Gastrocnemius medialis (tissue), 4 donors: Measurements from ENCODE around the gene USP31. TPM values are rescaled to one million over a fixed set of nuclear protein-coding genes. Genes with fewer than 3 reads are reported as not detected.

Experiments used
- ATAC-seq, 2 donors: fragments of 150-250 bp; one replicate each; pipeline ENCODE4 v1.9.1; 2016
- DNase-seq, 2 donors: peaks; one replicate each; pipeline ENCODE4 v3.0.0-alpha.2; 2019
- H3K27ac ChIP-seq, 4 donors: fragments of 200-600 bp; sonication (generic); 1 replicate in 1 of 4; 2 replicates in 3 of 4; pipeline ENCODE4 v1.5.1; 2016 to 2018; ENCODE audit warnings: mild to moderate bottlenecking in 2 of 4, moderate library complexity in 1 of 4
- H3K27me3 ChIP-seq, 3 donors: fragments of 200-600 bp; sonication (generic) in 2 of 3; 1 replicate in 1 of 3; 2 replicates in 2 of 3; pipeline versions ENCODE4 v1.5.1 to v1.6.0; 2016 to 2019; ENCODE audit warnings: mild to moderate bottlenecking in 1 of 3, moderate library complexity in 1 of 3
- H3K36me3 ChIP-seq, 2 donors: fragments of 200-600 bp; sonication (generic) in 1 of 2; one replicate each; pipeline ENCODE4 v1.5.1; 2017 to 2018
- H3K4me1 ChIP-seq, 2 donors: fragments of 200-600 bp; sonication (generic) in 1 of 2; one replicate each; pipeline ENCODE4 v1.5.1; 2016 to 2017; ENCODE audit warnings: mild to moderate bottlenecking in 2 of 2
- H3K4me3 ChIP-seq, 4 donors: fragments of 200-600 bp; sonication (generic) in 3 of 4; 1 replicate in 1 of 4; 2 replicates in 3 of 4; pipeline ENCODE4 v1.5.1; 2016 to 2019; ENCODE audit warnings: mild to moderate bottlenecking in 2 of 4
- H3K9me3 ChIP-seq, 3 donors: fragments of 200-600 bp; sonication (generic) in 2 of 3; 1 replicate in 1 of 3; 2 replicates in 2 of 3; pipeline ENCODE4 v1.5.1; 2016 to 2019
- POLR2A ChIP-seq, 2 donors: fragments of 450-650 bp; IDR thresholded peaks; one replicate each; pipeline ENCODE4 v1.6.1; 2017; ENCODE audit warnings: antibody characterized with exemption in 2 of 2, mild to moderate bottlenecking in 2 of 2, moderate library complexity in 2 of 2
- in situ Hi-C, 4 donors: fragments of 200-750 bp; cut with MboI; loops; one replicate each; pipeline versions ENCODE4 v1.15.0 to v1.8.0; 2017; ENCODE audit warnings: low sequenced_read_pairs in 4 of 4
- intact Hi-C: fragments of 100-400 bp; cut with DNase I; formaldehyde crosslinking; loops from one replicate; pipeline ENCODE4 v1.15.1; 2023; ENCODE audit warnings: low total_unique reads
- total RNA-seq, 4 donors: library from RNA; depleted of rRNA; stranded (reverse); fragments of >200 nt; gene quantifications; one replicate each; pipeline versions ENCODE4 v1.1.0 to v1.2.3, GENCODE V29; 2016
- TF ChIP-seq, protein P1 (sequence below), 5 experiments: fragments of 450-650 bp in 3 of 5; fragments of 200-600 bp in 2 of 5; sonication (generic) in 2 of 5; IDR thresholded peaks in 4 of 5; conservative IDR thresholded peaks in 1 of 5; 1 replicate in 4 of 5; 2 replicates in 1 of 5; pipeline ENCODE4 v1.5.1; 2016 to 2019; ENCODE audit warnings: antibody characterized with exemption in 5 of 5, mild to moderate bottlenecking in 3 of 5, moderate library complexity in 3 of 5

The USP31 gene
- total RNA-seq, 4 donors from 2014 or later: 13.2 to 23.3 (median 18.7) TPM

DNA sequence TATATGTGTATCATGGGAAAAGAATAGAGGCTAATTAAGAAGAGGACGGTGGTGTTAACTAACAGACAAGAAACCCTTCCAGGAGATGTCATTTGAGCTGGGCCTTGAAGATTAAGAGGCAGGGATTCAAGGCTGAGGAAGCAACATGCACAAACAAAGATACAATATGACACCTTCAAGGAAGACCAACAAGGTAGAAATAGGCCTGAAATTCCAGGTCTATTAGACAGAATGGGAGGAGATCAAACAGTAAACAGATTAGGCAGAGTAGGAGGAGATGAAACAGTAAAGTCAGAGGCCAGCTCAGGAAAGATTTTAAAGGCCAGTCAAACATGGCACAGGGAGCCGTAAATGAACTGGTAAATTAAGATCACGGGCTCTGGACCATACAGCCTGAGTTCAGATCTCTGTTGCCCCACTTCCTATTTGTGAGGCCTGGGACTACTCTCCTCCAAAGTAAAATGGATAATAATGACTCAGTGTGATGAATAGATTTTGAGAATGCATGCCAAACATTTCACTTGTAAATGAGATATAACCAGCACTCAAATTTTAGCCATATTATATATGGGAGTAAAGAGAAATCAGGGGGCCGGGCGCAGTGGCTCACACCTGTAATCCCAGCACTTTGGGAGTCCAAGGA lies 38.9 kb downstream of the USP31 start:
- TF ChIP-seq POLR2A (IDR thresholded peaks at IDR 0.05): no peak
- TF ChIP-seq, protein P1, sequence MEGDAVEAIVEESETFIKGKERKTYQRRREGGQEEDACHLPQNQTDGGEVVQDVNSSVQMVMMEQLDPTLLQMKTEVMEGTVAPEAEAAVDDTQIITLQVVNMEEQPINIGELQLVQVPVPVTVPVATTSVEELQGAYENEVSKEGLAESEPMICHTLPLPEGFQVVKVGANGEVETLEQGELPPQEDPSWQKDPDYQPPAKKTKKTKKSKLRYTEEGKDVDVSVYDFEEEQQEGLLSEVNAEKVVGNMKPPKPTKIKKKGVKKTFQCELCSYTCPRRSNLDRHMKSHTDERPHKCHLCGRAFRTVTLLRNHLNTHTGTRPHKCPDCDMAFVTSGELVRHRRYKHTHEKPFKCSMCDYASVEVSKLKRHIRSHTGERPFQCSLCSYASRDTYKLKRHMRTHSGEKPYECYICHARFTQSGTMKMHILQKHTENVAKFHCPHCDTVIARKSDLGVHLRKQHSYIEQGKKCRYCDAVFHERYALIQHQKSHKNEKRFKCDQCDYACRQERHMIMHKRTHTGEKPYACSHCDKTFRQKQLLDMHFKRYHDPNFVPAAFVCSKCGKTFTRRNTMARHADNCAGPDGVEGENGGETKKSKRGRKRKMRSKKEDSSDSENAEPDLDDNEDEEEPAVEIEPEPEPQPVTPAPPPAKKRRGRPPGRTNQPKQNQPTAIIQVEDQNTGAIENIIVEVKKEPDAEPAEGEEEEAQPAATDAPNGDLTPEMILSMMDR (IDR thresholded peaks at IDR 0.05 in 4 of 5, conservative IDR thresholded peaks at IDR 0.05 in 1 of 5): no peak
- no peaks in the 10 kb centered on the region for H3K9me3 ChIP-seq
- in situ Hi-C loops: no loop called here
- H3K27ac ChIP-seq: peak overlapping the region in 3 of 4 donors; percentile 5 to 65 (median 46)
- intact Hi-C loops: no loop called here
- H3K4me1 ChIP-seq: peaks cover 28 to 54% of the 10 kb centered on the region in 2 donors
- ATAC-seq (no peak), DNase-seq (no peak)
- peaks cover 0 to 7% of the 10 kb centered on the region in 2 donors for H3K36me3 ChIP-seq
- H3K4me3 ChIP-seq: no peak overlapping the region
- no peaks in the 10 kb centered on the region for H3K27me3 ChIP-seq

DNA sequence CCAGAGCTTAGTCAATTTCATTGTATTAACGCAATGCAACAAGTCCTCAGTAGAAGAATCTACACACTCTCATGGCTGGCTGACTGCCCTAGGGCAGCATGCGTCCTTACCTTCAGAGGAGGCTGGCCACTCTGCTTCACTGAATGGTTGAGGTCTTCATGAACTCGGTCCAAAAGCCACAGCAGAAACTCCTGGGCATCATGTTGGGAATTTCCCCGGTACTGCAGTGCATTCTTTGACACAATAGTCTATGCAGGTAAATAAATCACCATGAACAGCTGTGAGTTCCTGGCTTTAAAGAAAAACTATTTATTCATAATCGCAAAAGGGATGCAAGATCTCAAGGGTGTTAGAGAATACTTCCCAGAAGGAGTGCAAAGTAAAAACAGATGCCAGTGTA lies 41.3 kb downstream of the USP31 start:
- H3K4me3 ChIP-seq: no peak overlapping the region
- ATAC-seq (no peak), DNase-seq (no peak)
- intact Hi-C loops: no loop called here
- no peak overlapping the region for H3K27ac ChIP-seq
- TF ChIP-seq POLR2A (IDR thresholded peaks at IDR 0.05): no peak
- TF ChIP-seq, protein P1 (IDR thresholded peaks at IDR 0.05 in 4 of 5, conservative IDR thresholded peaks at IDR 0.05 in 1 of 5): no peak
- H3K27me3 ChIP-seq: no peaks in the 10 kb centered on the region
- peaks cover 10 to 32% of the 10 kb centered on the region in 2 donors for H3K4me1 ChIP-seq
- H3K9me3 ChIP-seq: no peaks in the 10 kb centered on the region
- in situ Hi-C loops: no loop called here
- peaks cover 0 to 19% of the 10 kb centered on the region in 2 donors for H3K36me3 ChIP-seq

DNA sequence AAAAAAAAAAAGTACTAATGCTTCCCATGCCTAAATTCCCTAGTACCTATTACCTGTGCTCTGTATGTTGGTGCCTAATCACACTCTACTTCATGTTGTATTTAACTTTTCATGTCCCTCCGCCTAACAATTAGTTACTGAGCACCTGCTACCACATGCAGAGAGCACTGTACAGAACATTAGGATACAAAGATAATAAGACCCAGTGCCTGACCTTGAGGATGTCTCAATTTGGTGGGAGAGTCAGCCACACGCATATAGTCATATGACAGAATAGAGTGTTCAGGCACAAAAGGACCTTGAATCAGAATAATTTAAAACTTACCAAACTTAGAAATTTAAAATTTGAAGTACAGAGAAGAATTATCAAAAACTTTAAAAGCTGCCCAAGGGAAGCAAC lies 42.1 kb downstream of the USP31 start:
- Histone ChIP-seq H3K27ac (no peak overlapping the region), H3K9me3 (no peaks in the 10 kb centered on the region), H3K4me3 (no peak overlapping the region), H3K4me1 (peaks cover 6 to 30% of the 10 kb centered on the region in 2 donors), H3K36me3 (peaks cover 0 to 20% of the 10 kb centered on the region in 2 donors), H3K27me3 (no peaks in the 10 kb centered on the region)
- TF ChIP-seq POLR2A (IDR thresholded peaks at IDR 0.05): no peak
- TF ChIP-seq, protein P1 (IDR thresholded peaks at IDR 0.05 in 4 of 5, conservative IDR thresholded peaks at IDR 0.05 in 1 of 5): no peak
- in situ Hi-C loops (no loop called here), intact Hi-C loops (no loop called here)
- ATAC-seq (no peak), DNase-seq (no peak)

DNA sequence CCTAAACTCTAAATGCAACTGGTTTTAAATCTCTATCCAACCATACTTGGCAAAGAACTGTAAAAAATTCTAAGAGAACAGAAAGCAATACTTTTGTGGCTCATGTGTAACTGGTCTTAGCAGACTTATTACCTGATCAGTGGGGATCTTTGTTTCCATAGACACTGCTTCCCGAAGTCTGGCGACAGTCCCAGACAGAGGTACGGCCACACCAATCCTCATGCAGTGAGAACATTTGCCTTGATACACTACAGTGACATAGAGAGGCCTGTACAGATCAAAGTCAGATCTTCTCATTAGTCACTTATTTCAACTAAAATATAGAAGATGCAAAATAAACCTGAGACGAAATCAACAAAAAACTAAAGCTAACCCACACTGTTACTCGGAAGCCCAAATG lies 43.9 kb downstream of the USP31 start:
- Histone ChIP-seq H3K27me3 (no peaks in the 10 kb centered on the region), H3K27ac (no peak overlapping the region), H3K9me3 (no peaks in the 10 kb centered on the region), H3K36me3 (peaks cover 0 to 37% of the 10 kb centered on the region in 2 donors), H3K4me3 (no peak overlapping the region), H3K4me1 (peaks cover 5 to 17% of the 10 kb centered on the region in 2 donors)
- TF ChIP-seq, protein P1 (IDR thresholded peaks at IDR 0.05 in 4 of 5, conservative IDR thresholded peaks at IDR 0.05 in 1 of 5): no peak
- TF ChIP-seq POLR2A (IDR thresholded peaks at IDR 0.05): no peak
- intact Hi-C loops (no loop called here), in situ Hi-C loops (no loop called here)
- ATAC-seq (no peak), DNase-seq (no peak)
